ENCODE measurements around the gene SACS.
A peak's percentile ranks its signal among the peaks of the same experiment; 100 is the strongest.
"Not testable (repeated sequence)": the region's sequence is repeated elsewhere in the genome, so short reads cannot be mapped to it uniquely, and the experiment has no call there.

Gene SACS

DNA sequence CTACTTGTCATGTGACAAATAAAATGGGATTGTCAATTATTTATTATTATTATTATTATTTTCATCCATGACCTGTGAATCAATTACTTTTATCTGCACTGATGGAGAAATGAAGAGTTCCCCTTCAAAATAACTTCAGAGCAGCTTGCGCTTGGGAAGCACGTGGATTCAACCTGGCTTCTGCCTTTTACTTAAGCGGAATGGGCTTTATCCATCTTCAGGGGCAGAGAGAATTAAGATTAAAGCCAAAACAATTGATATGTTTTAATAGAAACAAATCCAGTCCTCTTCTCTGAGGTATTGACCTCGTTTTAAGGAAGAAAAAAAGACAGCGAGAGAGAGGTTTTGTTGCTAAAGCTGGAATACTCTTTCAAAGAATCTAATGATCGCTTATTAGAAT lies 876 bp downstream of the SACS start:
- Histone ChIP-seq H3K4me1 (ENCODE audit: control insufficient read depth, insufficient read depth, low read length) (peaks cover 11% of the 10 kb centered on the region), H3K4me3 (ENCODE audit: low read length) (peak overlapping the region; percentile 81), H3K9me3 (ENCODE audit: control insufficient read depth, low read length) (no peaks in the 10 kb centered on the region), H3K27me3 (replicated peaks; ENCODE audit: control insufficient read depth, insufficient read depth, low read length) (no peaks in the 10 kb centered on the region), H3K9ac (ENCODE audit: low read length) (no peak overlapping the region), H3K36me3 (ENCODE audit: control insufficient read depth, insufficient read depth, low read length, severe bottlenecking) (no peaks in the 10 kb centered on the region)
- DNase-seq (ENCODE audit: low read depth) = no peak

DNA sequence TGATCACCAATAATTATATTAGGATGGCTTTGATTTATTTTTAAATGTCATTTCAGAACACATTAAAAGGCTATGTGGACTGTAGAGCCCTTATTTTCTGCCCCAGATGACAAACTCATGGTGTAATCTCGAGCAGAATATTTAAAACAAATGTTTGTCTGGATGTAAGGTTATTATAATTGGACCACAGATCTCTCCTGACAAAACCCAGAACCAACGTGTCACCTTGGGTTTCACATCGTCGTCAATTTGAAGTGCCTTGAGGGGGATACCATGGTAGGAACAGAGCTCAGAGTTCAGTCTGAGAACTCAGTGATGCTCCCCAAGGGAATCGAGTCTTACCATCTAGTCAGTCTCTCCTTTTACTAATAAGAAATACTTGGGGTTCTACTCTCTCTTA lies 2.8 kb downstream of the SACS start:
- H3K9me3 ChIP-seq (ENCODE audit: control insufficient read depth, low read length) = no peaks in the 10 kb centered on the region
- H3K27me3 ChIP-seq (replicated peaks; ENCODE audit: control insufficient read depth, insufficient read depth, low read length) = no peaks in the 10 kb centered on the region
- H3K4me1 ChIP-seq (ENCODE audit: control insufficient read depth, insufficient read depth, low read length) = peaks cover 20% of the 10 kb centered on the region
- H3K9ac ChIP-seq (ENCODE audit: low read length) = no peak overlapping the region
- DNase-seq (ENCODE audit: low read depth) = no peak
- no peak overlapping the region for H3K4me3 ChIP-seq (ENCODE audit: low read length)
- H3K36me3 ChIP-seq (ENCODE audit: control insufficient read depth, insufficient read depth, low read length, severe bottlenecking) = no peaks in the 10 kb centered on the region

DNA sequence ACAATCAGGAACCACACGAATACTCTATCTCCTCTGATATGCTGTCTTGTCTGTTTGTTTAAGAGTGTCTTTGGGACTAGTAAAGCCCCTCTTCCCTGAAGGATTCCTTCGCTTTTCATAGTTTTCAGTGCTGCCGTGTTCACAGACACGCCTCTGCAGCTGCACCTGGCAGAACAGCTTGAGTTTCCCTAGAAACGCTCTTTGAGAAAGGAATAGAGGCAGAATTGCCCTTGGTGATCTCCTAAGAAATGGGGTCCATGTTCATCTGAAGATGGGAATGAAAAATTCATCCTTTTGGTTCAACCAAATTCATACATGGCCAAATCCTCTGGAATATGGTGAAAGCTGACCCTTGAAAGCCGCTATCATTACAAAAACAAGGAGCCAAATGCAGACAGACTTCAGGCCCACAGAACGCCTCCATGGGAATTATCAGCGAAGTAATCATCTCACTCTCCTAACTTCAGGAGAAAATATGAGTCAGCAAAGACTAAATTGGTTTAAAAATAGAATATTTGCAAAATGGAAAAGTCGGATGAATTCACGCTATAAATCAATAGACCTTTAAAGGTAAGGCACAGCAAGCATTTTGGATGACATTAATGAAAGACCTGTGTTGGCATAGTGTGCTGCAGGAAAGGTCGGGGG lies 5.5 kb downstream of the SACS start:
- H3K4me1 ChIP-seq (ENCODE audit: control insufficient read depth, insufficient read depth, low read length) = peaks cover 20% of the 10 kb centered on the region

DNA sequence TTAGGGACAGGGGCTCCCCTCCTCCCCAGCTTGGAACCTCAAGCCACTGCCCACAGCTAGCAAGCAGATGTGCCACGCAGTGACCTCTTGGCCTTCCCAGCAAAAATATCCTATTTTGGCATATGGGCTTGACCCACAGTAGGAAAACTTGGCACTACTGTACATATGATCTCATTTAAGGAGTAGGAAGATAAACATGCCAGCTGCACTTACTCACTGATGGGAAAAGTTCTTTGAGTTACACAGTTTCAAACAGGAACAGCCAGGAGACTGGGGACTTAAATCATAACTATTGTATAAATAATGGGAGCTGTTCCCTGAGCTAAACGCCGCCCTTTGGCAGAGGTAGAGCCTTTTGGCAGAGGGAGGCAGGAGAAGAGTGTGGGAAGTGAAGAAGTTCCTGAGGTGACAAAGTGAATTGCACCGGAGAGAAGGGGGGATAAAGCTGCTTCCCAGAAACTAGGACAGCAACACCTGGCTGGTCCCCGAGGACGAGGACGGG lies 6.1 kb downstream of the SACS start:
- no peak overlapping the region for H3K9ac ChIP-seq (ENCODE audit: low read length)
- DNase-seq (ENCODE audit: low read depth) = peak; percentile 75
- H3K36me3 ChIP-seq (ENCODE audit: control insufficient read depth, insufficient read depth, low read length, severe bottlenecking) = no peaks in the 10 kb centered on the region
- H3K4me3 ChIP-seq (ENCODE audit: low read length) = peak overlapping the region; percentile 47
- H3K9me3 ChIP-seq (ENCODE audit: control insufficient read depth, low read length) = no peaks in the 10 kb centered on the region
- no peaks in the 10 kb centered on the region for H3K27me3 ChIP-seq (replicated peaks; ENCODE audit: control insufficient read depth, insufficient read depth, low read length)
- peaks cover 18% of the 10 kb centered on the region for H3K4me1 ChIP-seq (ENCODE audit: control insufficient read depth, insufficient read depth, low read length)

More for the DNA sequence above, 5.5 kb downstream of the SACS start:
- Histone ChIP-seq H3K9ac (ENCODE audit: low read length) (no peak overlapping the region), H3K4me3 (ENCODE audit: low read length) (peak overlapping the region; percentile 47), H3K9me3 (ENCODE audit: control insufficient read depth, low read length) (no peaks in the 10 kb centered on the region), H3K36me3 (ENCODE audit: control insufficient read depth, insufficient read depth, low read length, severe bottlenecking) (no peaks in the 10 kb centered on the region), H3K27me3 (replicated peaks; ENCODE audit: control insufficient read depth, insufficient read depth, low read length) (no peaks in the 10 kb centered on the region)
- DNase-seq (ENCODE audit: low read depth) = peak; percentile 41

DNA sequence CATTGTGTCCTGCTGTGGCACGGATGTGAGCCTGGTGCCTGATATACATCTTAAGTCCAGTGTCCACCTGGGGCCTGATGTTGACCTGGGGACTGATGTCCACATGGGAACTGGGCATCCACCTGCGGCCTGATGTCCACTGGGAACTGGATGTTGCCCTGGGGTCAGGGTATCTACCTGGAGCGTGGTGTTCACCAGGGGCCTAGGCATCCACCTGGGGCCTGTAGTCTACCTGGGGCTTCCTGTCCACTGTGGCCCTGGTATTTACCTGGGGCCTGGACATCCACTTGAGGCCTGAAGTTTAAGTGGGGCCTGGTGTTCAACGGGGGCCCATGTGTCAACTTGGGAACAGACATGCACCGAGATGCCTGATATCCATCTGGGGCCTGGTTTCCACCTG lies 11.9 kb downstream of the SACS start:
- H3K27me3 ChIP-seq (replicated peaks; ENCODE audit: control insufficient read depth, insufficient read depth, low read length) = no peaks in the 10 kb centered on the region
- H3K4me3 ChIP-seq (ENCODE audit: low read length) = no peak overlapping the region
- DNase-seq (ENCODE audit: low read depth) = no peak
- H3K4me1 ChIP-seq (ENCODE audit: control insufficient read depth, insufficient read depth, low read length) = no peaks in the 10 kb centered on the region
- no peaks in the 10 kb centered on the region for H3K9me3 ChIP-seq (ENCODE audit: control insufficient read depth, low read length)
- no peak overlapping the region for H3K9ac ChIP-seq (ENCODE audit: low read length)
- no peaks in the 10 kb centered on the region for H3K36me3 ChIP-seq (ENCODE audit: control insufficient read depth, insufficient read depth, low read length, severe bottlenecking)

DNA sequence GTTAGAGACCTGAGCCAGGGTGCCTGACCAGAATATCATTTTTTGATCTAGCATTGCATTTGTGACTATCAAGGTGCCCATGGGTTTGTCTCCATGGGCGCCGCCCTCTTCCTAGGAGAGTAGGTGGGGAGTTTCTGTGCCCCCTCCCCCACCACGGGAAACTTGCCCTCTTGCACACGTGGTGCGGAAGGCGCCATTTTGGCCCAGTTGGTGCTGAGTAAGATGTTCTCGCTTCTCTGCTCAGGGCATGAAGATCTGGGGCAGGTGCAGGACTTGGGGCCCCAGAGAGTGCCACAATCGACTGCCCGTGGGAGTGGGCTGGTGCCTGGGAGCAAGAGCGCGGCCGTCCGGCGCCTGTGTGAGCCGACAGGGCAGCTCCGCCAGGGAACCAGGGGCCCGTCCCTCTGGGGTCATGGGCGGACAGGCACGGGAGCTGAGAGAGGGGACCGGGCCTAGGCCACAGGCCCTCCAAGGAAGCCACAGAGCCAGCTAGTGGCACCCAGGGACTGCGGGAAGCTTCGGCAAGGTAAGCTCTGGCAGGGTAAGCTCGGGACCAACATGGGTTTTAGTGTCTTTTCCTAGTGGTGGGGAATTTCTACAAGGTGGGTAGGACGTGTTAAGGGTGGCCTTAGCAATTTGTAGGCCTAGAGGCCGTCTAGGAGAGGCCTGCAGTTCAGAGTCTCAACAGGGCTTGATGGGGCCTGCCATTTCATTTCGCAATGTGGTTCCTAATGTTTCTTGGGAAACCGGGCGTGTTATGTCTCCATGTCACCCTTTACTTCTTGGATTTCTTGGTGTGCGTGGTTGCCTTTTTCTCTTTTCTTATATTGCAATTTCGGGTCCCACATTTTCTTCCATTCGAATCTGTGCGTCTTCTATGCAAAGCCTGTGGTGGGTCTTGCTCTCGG lies 14.5 kb downstream of the SACS start:
- Histone ChIP-seq H3K9ac (ENCODE audit: low read length) (no peak overlapping the region), H3K4me3 (ENCODE audit: low read length) (no peak overlapping the region), H3K9me3 (ENCODE audit: control insufficient read depth, low read length) (no peaks in the 10 kb centered on the region), H3K36me3 (ENCODE audit: control insufficient read depth, insufficient read depth, low read length, severe bottlenecking) (no peaks in the 10 kb centered on the region), H3K4me1 (ENCODE audit: control insufficient read depth, insufficient read depth, low read length) (no peaks in the 10 kb centered on the region), H3K27me3 (replicated peaks; ENCODE audit: control insufficient read depth, insufficient read depth, low read length) (no peaks in the 10 kb centered on the region)
- no peak for DNase-seq (ENCODE audit: low read depth)

DNA sequence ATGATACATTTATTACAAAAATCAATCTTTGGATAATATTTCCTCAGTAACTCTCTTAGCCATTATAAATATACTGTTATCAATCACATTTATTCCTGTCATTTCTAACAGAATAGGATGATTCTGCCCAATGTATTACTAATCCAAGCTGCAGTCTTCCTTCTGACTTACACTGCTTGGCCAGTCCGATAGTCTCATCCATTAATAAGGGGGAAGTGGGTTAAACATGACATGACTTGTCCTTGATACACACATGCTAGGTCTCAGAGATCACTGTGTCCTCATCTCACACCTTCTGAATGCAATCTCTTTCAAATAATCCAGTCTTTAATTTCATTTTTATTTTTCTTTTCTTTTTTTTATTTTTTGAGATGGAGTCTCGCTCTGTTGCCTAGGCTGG lies 18.8 kb downstream of the SACS start:
- no peak for DNase-seq (ENCODE audit: low read depth)

DNA sequence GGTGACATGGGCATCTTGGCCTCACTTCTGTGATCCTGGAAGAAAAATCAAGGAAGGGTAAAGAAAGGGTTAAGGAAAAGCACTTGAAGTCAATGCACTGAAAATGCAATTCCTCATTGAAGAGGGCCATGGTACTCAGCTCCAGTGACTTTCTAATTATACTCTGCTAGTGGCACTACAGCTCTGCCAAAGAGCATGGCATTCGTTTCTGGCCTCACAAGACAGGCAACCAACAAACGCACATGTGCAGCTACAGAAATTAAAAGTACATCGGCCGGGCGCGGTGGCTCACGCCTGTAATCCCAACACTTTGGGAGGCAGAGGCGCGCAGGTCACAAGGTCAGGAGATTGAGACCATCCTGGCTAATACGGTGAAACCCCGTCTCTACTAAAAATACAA lies 21.8 kb downstream of the SACS start:
- Histone ChIP-seq H3K9ac (ENCODE audit: low read length) (no peak overlapping the region), H3K9me3 (ENCODE audit: control insufficient read depth, low read length) (no peaks in the 10 kb centered on the region), H3K36me3 (ENCODE audit: control insufficient read depth, insufficient read depth, low read length, severe bottlenecking) (no peaks in the 10 kb centered on the region), H3K27me3 (replicated peaks; ENCODE audit: control insufficient read depth, insufficient read depth, low read length) (no peaks in the 10 kb centered on the region), H3K4me1 (ENCODE audit: control insufficient read depth, insufficient read depth, low read length) (no peaks in the 10 kb centered on the region), H3K4me3 (ENCODE audit: low read length) (no peak overlapping the region)
- DNase-seq (ENCODE audit: low read depth) = no peak

More for the DNA sequence above, 18.8 kb downstream of the SACS start:
- H3K27me3 ChIP-seq (replicated peaks; ENCODE audit: control insufficient read depth, insufficient read depth, low read length) = no peaks in the 10 kb centered on the region
- H3K4me3 ChIP-seq (ENCODE audit: low read length) = no peak overlapping the region
- no peaks in the 10 kb centered on the region for H3K4me1 ChIP-seq (ENCODE audit: control insufficient read depth, insufficient read depth, low read length)
- H3K9me3 ChIP-seq (ENCODE audit: control insufficient read depth, low read length) = no peaks in the 10 kb centered on the region
- H3K36me3 ChIP-seq (ENCODE audit: control insufficient read depth, insufficient read depth, low read length, severe bottlenecking) = no peaks in the 10 kb centered on the region
- no peak overlapping the region for H3K9ac ChIP-seq (ENCODE audit: low read length)

DNA sequence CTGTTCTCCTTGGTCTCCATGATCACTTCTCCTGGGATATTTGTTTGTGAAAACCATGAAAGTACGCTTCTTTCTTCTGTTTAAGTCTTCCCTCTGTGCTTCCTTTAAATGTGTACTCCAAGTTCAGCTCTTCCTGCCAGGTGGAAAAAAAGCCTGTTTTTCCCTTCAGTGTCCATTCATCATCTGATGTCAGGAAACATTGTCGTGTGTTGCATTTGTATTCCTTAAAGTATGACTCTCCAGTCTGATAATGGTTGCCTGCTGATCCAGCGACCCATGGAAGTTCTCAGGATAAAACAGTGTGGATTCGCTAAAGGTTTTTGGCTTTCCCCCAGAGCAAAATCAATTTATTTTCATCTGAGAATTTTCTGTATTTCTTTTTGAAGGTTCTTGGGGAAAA lies 22.3 kb downstream of the SACS start:
- Histone ChIP-seq H3K9ac (ENCODE audit: low read length) (no peak overlapping the region), H3K9me3 (ENCODE audit: control insufficient read depth, low read length) (no peaks in the 10 kb centered on the region), H3K27me3 (replicated peaks; ENCODE audit: control insufficient read depth, insufficient read depth, low read length) (no peaks in the 10 kb centered on the region), H3K4me3 (ENCODE audit: low read length) (no peak overlapping the region), H3K36me3 (ENCODE audit: control insufficient read depth, insufficient read depth, low read length, severe bottlenecking) (no peaks in the 10 kb centered on the region), H3K4me1 (ENCODE audit: control insufficient read depth, insufficient read depth, low read length) (no peaks in the 10 kb centered on the region)
- no peak for DNase-seq (ENCODE audit: low read depth)

DNA sequence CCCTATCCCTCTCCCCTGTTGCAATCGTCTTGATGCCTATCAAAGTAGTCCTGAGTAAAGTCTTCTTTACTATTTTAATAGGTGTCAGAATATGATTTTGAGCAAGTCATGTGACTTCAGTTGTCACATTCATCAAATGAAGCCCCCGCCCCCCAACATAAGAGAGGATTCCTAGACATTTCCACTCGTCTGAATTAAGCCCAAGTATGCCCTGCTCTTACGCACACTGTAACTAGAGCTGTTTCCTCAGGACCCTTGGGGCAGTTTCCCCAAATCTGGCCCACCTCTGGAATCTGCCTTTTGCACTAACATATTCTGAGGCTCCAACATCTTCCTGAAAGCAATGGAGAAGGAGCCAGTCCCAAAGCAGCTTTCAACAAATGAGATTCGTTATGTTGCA lies 25.5 kb downstream of the SACS start:
- no peaks in the 10 kb centered on the region for H3K4me1 ChIP-seq (ENCODE audit: control insufficient read depth, insufficient read depth, low read length)
- no peak overlapping the region for H3K4me3 ChIP-seq (ENCODE audit: low read length)
- DNase-seq (ENCODE audit: low read depth) = no peak
- no peaks in the 10 kb centered on the region for H3K9me3 ChIP-seq (ENCODE audit: control insufficient read depth, low read length)
- no peaks in the 10 kb centered on the region for H3K36me3 ChIP-seq (ENCODE audit: control insufficient read depth, insufficient read depth, low read length, severe bottlenecking)
- H3K27me3 ChIP-seq (replicated peaks; ENCODE audit: control insufficient read depth, insufficient read depth, low read length) = no peaks in the 10 kb centered on the region
- no peak overlapping the region for H3K9ac ChIP-seq (ENCODE audit: low read length)

DNA sequence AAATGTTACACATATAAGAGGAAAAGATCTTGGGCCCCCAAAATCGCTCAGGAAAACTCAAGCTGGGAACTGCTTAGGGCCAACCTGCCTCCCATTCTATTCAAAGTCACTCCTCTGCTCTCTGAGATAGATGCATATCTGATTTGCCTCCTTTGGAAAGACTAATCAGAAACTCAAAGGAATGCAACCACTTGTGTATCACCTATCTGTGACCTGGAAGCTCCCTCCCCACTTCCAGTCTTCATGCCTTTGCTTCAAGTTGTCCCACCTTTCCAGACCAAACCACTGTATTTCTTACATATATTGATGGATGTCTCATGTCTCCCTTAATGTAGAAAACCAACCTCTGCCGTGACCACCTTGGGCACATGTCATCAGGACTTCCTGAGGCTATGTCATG lies 32.3 kb downstream of the SACS start:
- H3K9ac ChIP-seq (ENCODE audit: low read length); H3K4me3 ChIP-seq (ENCODE audit: low read length); H3K36me3 ChIP-seq (ENCODE audit: control insufficient read depth, insufficient read depth, low read length, severe bottlenecking); H3K9me3 ChIP-seq (ENCODE audit: control insufficient read depth, low read length); H3K27me3 ChIP-seq (replicated peaks; ENCODE audit: control insufficient read depth, insufficient read depth, low read length); DNase-seq (ENCODE audit: low read depth); H3K4me1 ChIP-seq (ENCODE audit: control insufficient read depth, insufficient read depth, low read length): not testable (repeated sequence)
